Urothelium cell line (cell line): ENCODE measurements around the gene CCDC106.

Experiments
- DNase-seq: peaks from one replicate; pipeline ENCODE4 v3.0.0; 2011; ENCODE audit warnings: low spot score, mixed read lengths
- FAIRE-seq: peaks from 2 replicates; lab custom pipeline; 2011; peaks lifted over from hg19 to GRCh38; lab: Jason Lieb, UNC

The CCDC106 gene

DNA sequence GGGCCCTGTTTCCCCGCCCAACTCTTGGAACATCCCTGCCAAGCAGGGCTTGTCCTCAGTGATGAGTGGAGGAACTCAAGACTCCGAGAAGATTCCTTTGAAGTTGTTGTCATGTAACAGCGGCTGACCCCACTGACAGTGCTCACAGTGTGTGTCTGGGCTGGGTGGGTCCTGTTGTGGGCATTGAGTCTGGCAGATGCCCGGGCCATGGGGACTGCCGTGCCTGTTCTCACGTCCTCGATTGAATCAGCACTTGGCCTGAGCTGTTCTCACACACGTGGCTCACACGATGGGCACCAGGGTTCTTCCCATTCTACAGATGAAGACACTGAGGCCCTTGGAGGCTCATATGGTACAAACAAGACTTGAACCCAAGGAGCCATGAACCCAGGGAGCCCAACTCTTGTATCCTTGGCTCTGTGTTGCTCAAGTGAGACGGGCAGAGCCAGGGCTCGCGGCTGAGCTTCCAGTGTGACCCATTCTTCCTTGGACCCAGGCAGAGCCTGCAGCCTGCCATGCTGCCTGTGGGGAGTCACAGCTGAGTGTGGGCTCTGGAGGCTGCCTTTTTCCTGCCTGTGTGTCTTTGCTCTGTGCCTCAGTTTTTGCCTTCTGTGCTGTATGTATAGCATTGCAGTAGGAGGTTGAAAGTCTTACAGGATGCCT is 18.5 kb downstream of the CCDC106 start:
- DNase-seq: no peak
- no peak for FAIRE-seq

DNA sequence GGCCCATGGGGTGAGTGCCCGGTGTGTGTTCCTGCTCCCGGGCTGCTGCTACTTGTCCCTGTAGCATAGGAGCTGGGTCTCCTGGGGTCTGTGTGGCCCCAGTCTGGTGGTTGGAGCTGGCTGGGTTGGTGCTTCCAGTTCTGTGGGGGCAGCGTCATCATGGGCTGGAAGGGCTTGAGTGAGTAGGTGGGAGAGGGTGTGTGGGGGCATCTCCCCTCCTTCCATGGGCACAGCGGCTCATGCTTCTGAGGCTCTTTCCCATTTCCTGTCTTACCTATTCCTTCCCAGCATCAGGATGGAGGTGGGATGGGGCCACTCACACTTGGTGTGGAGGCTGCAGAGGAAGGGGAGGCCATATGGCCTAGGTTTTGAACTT is 19.0 kb downstream of the CCDC106 start:
- no peak for FAIRE-seq
- DNase-seq: no peak

GRCh38 chr19:55667511-55667910 is 19.5 kb downstream of the CCDC106 start:
- FAIRE-seq (no peak), DNase-seq (no peak)

GRCh38 chr19:55667958-55668357 is 19.9 kb downstream of the CCDC106 start:
- FAIRE-seq: no peak

GRCh38 chr19:55668603-55669348 is 20.8 kb downstream of the CCDC106 start:
- FAIRE-seq (no peak), DNase-seq (no peak)

More at GRCh38 chr19:55667958-55668357, 19.9 kb downstream of the CCDC106 start:
- no peak for DNase-seq

- no peak for DNase-seq
- FAIRE-seq: no peak
These were observed 21.6 kb downstream of the CCDC106 start for GRCh38 chr19:55669418-55670279.

DNA sequence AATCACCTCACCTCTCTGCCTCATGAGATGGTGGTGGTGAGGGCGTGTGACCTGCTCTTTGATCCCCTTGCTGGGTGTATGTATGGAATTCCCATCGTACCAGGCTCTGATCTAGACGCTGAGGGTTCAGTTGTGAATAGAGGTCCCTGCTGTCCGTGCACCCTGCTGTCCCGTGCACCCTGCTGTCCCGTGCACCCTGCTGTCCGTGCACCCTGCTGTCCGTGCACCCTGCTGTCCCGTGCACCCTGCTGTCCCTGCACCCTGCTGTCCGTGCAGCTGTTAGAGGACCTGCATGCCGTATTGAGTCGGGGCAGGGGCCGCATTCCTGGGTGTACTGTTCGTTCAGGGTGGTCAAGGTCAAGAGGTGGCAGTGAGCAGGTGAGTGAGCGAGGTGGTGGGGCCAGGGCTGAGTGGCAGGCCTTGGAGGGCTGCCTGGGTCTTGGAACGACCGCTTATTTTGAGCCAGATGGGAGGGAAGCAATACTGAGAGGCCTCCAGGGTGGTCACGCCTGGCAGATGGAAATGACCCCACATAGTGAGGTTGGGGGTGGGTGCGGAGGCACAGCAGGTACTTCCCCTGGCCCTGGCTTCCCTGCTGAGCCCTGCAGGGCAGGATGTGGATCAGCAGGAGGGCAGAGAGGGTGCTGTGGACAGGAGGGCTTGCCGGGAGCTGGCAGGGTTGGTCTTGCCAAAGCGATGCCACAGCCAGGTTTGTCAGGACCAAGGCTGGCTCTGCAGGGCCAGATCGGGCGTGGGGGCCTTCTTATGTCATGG is 22.5 kb downstream of the CCDC106 start:
- FAIRE-seq: peak; percentile 100
- DNase-seq: no peak

DNA sequence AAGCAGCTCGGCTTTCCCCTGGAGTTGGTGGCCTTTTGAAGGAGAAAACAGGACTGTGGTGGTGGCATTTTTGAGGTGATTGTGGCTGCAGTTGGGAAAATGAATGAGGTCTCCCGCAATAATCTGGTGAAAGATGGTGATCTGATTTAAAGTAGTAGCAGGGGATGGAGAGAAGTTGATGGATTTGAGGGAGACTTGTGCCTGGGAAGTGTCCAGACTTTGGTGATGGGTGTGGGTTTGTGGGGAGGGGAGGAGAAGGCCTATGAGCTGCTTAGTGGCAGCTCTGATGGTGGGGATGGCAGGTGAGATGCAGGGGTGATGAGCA is 23.0 kb downstream of the CCDC106 start:
- no peak for DNase-seq
- FAIRE-seq: no peak

DNA sequence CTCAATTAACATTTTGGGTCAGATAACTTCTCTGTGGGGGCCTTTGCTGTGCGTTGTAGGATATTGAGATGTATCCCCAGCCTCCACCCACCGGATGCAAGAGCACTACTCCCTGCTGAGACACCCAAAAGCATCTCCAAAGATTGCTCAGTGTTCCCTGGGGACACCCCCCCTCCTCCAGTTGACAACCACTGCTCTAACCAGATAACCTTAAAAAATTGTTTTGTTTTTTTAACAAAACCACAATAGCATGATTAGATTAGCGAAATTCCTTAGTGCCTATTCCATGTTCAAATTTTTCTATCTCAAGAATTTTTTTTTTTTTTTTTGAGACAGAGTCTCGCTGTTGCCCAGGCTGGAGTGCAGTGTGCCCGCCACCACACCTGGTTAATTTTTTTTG is 24.4 kb downstream of the CCDC106 start:
- FAIRE-seq: no peak
- DNase-seq: no peak

GRCh38 chr19:55673465-55673864 is 25.5 kb downstream of the CCDC106 start:
- DNase-seq: no peak
- FAIRE-seq: no peak

DNA sequence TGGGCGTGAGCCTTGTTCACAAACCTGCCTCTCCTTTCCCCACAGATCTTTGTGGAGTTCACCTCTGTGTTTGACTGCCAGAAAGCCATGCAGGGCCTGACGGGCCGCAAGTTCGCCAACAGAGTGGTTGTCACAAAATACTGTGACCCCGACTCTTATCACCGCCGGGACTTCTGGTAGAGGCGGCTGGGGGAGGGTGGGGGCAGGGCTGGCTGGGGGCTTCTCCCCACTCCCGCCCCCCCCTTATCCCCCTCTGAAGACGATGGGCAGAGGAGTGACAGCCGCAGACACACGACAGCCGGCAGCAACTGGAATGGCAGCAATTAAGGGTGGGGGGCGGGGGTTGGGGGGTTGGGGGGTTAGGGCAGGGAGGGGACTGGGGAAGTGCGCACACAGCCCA is 25.9 kb downstream of the CCDC106 start:
- DNase-seq: no peak
- no peak for FAIRE-seq

GRCh38 chr19:55674459-55674840 is 26.4 kb downstream of the CCDC106 start:
- no peak for FAIRE-seq
- DNase-seq: no peak

- FAIRE-seq: peak; percentile 17
- DNase-seq: peak; percentile 98
These were observed 27.0 kb downstream of the CCDC106 start, which contains the start of gene EPN1 for GRCh38 chr19:55674841-55675660. EPN1 (plus strand) TSS chr19:55675226; CDS start chr19:55678628, 3,402 bp downstream.

DNA sequence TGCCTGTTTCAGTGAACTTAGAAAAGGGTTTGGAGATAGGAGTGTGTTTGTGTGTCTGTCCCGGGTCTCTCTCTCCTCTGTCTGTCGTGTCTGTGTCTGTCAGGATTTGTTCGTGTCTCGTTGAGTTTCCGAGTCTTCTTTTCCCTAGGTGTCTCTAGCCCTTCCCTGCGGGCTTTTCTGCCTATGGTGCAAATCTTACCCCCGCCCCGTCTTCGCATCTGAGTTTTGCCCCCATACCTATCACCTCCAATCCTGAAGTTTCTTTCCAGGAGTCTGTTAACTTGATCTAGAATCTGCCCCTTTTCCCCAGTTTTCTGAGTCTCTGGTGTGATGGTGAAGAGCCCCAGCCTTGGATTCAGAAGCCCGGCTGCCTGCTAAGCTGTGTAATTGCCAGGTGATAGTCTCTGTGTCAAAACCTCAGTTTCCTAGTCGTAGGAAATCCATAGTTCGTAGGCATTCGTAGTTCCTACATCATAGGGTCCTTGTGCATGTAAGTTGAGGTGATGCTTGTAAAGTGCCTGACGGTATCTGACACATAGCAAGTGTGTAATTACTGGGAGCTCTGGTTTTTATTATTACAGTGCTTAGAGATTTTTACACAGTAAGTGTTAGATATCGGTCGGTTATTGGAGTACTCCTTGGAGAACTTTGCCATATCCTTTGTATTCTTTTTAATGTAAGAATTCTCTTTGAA is 27.8 kb downstream of the CCDC106 start:
- no peak for FAIRE-seq

DNA sequence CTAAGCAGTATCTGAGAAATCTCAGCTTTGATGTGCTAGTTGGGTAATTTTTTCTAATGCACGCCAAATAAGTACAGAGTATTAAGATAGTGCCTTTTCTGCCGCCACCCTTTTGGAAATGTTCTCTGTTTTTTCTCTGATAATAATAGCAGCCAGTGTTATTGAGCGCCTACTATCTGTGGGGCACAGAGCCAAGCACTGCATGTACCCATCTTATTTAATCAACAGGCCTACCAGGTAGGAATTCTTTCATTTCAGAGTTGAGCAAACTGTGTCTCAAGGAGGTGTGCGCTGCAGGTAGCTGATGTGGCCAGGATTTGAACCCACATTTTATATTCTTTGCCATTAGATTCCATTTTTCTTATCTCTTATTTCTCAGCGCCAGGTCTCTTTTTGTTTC is 28.4 kb downstream of the CCDC106 start:
- no peak for FAIRE-seq
- DNase-seq: no peak

More for the DNA sequence above, 27.8 kb downstream of the CCDC106 start:
- DNase-seq: no peak

DNA sequence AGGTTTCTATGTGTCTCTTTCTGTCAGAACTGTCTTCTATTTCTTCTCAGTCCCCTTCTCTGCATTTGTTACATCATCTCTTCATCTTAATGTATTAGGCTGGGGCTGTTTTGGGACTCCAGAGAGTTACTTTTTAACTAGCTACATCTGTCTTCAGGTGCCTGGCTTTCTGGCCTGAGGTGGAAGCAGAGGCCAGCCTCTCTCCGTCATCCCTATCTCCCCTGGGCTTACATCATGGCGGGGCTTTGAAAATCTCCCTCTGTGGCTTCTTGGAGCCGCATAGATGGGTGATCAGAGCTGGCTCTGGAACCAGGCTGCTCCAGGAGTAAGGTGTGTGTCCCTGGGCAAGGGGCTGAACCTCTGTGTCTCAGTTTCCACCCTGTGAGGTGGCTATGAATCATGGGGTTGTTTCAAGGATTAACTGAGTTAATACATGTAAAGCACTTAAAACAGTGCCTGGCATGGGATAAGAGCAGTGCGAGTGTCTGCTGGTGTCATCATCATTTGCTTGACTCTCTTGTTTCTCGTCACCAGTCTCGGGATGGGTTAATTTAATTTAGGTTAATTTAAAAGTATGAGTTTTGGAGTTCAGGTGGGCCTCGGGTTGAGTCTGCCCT is 29.0 kb downstream of the CCDC106 start:
- DNase-seq (no peak), FAIRE-seq (no peak)

GRCh38 chr19:55677572-55678028 is 29.6 kb downstream of the CCDC106 start:
- no peak for FAIRE-seq
- no peak for DNase-seq

GRCh38 chr19:55678121-55678671 is 30.2 kb downstream of the CCDC106 start:
- no peak for FAIRE-seq

More at GRCh38 chr19:55678121-55678671, 30.2 kb downstream of the CCDC106 start:
- DNase-seq: no peak
